Psoas muscle (tissue), 8 donors: Measurements from ENCODE around the gene CCNY. TPM values are rescaled to one million over a fixed set of nuclear protein-coding genes. Genes with fewer than 3 reads are reported as not detected.
A peak's percentile ranks its signal among the peaks of the same experiment; 100 is the strongest.

Source experiments
- ATAC-seq, 4 donors: fragments of 200-7000 bp; cut with Tn5 transposase; one replicate each; pipeline ENCODE4 v1.9.1; 2020; ENCODE audit warnings: moderate library complexity in 3 of 4, mild to moderate bottlenecking in 2 of 4
- DNase-seq, 2 donors: peaks; one replicate each; pipeline ENCODE4 v3.0.0-alpha.2; 2020
- H3K27ac ChIP-seq: fragments of 200-600 bp; one replicate; pipeline ENCODE4 v1.8.0; 2022
- H3K27me3 ChIP-seq, 3 donors: fragments of 200-600 bp in 1 of 3; one replicate each; pipeline versions ENCODE4 v1.6.1 to v1.8.0; 2013 to 2022; ENCODE audit warnings: low read length in 2 of 3, mild to moderate bottlenecking in 2 of 3, moderate library complexity in 1 of 3; ENCODE audit not compliant: insufficient read depth in 3 of 3
- H3K36me3 ChIP-seq, 2 donors: fragments of 200-600 bp in 1 of 2; one replicate each; pipeline versions ENCODE4 v1.6.1 to v1.8.0; 2013 to 2022; ENCODE audit warnings: low read depth in 1 of 2, mild to moderate bottlenecking in 1 of 2, moderate library complexity in 1 of 2; ENCODE audit not compliant: insufficient read depth in 1 of 2
- H3K4me1 ChIP-seq: fragments of 200-600 bp; one replicate; pipeline ENCODE4 v1.8.0; 2022
- H3K4me3 ChIP-seq: fragments of 200-600 bp; one replicate; pipeline ENCODE4 v1.8.0; 2022; ENCODE audit warnings: mild to moderate bottlenecking
- H3K9me3 ChIP-seq: fragments of 200-600 bp; one replicate; pipeline ENCODE4 v1.8.0; 2022
- WGBS, 3 donors: extraction: QIAGEN DNeasy Blood & Tissue Kit; methylation state at CpG; one replicate each; pipeline versions ENCODE4 v1.1.6 to v1.1.7; 2013; 5-methylcytosine and 5-hydroxymethylcytosine counted together
- intact Hi-C, 2 donors: fragments of 100-400 bp; cut with DNase I; formaldehyde crosslinking; loops; one replicate each; pipeline versions ENCODE4 v1.11.0 to v1.14.2; 2022
- polyA plus RNA-seq, 3 donors: library from polyadenylated mRNA; stranded (reverse); fragments of 200-250 nt; gene quantifications; one replicate each; pipeline ENCODE4 v1.2.3, GENCODE V29; 2013
- total RNA-seq, 4 donors: library from RNA; stranded (reverse); fragmentation: NEBNext Ultra II Directional in 2 of 4; extraction: Animal tissue kit (Norgen Biotek cat#: 25700) in 2 of 4; gene quantifications; one replicate each; pipeline versions ENCODE4 v1.2.1 to v1.2.4, GENCODE V29; 2021 to 2023
- TF ChIP-seq, protein P1 (sequence below): fragments of 200-600 bp; IDR thresholded peaks from one replicate; pipeline ENCODE4 v1.8.0; 2022; ENCODE audit warnings: antibody characterized with exemption
- donor health status: healthy with polysubstance abuse.
- donor health status: DM: no; HTN: no; CAD: no; lungs with moderate emphysema.
- donor health status: Bipolar disorder and iron deficiency.
- donor health status: healthy.
- donor health status: DM: yes; HTN: yes; CAD: no.
- donor health status: DM: no; HTN: no; CAD: no.
- donor health status: DM: no; HTN: no; CAD: no.
- donor health status: DM: yes; HTN: yes; CAD: no.

CCNY gene
- total and polyA plus RNA-seq, 7 donors, result 21.2 to 55.8 (median 47.0) TPM

DNA sequence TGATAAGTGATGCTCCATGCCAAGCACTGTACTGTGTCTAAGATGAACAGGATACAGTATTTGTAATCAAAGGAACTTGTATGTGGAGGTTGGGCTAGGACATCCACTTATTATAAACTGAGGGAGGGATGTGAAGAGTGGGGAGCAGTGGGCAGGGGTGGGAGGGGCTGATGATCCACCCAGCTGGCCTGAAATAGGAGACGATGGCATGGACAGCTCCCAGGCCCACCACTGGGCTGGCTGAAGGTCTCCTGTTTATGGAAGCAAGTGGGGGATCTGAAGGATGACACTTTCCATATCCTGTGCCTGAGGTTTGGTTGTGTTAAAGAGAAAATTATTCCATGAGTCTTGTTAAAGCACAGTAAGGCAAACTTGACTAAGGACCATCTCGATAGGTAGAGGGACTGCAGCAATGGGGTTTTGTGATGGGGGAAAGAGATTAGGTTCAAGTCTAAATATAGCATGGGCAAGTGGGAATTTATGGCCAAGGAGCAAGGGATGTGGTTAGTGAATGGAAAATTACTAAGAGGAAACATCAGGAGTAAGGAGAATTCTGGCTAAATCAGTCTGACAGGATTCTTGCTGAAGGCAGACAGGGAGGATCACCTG is 124.6 kb downstream of the CCNY start:
- intact Hi-C loops, result no loop called here
- no peak overlapping the region for H3K4me3 ChIP-seq
- WGBS, 3 donors, result 17 to 60% (median 55%) methylated on average over 2 of the region's 2 CpGs
- no peak for DNase-seq
- peaks cover 76% of the 10 kb centered on the region for H3K4me1 ChIP-seq
- H3K9me3 ChIP-seq, result no peaks in the 10 kb centered on the region
- no peaks in the 10 kb centered on the region for H3K36me3 ChIP-seq
- peak overlapping the region; percentile 17 for H3K27ac ChIP-seq
- TF ChIP-seq, protein P1, sequence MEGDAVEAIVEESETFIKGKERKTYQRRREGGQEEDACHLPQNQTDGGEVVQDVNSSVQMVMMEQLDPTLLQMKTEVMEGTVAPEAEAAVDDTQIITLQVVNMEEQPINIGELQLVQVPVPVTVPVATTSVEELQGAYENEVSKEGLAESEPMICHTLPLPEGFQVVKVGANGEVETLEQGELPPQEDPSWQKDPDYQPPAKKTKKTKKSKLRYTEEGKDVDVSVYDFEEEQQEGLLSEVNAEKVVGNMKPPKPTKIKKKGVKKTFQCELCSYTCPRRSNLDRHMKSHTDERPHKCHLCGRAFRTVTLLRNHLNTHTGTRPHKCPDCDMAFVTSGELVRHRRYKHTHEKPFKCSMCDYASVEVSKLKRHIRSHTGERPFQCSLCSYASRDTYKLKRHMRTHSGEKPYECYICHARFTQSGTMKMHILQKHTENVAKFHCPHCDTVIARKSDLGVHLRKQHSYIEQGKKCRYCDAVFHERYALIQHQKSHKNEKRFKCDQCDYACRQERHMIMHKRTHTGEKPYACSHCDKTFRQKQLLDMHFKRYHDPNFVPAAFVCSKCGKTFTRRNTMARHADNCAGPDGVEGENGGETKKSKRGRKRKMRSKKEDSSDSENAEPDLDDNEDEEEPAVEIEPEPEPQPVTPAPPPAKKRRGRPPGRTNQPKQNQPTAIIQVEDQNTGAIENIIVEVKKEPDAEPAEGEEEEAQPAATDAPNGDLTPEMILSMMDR, result no peak
- ATAC-seq, result peak in 1 of 4 donors; percentile 31
- H3K27me3 ChIP-seq, result no peaks in the 10 kb centered on the region

DNA sequence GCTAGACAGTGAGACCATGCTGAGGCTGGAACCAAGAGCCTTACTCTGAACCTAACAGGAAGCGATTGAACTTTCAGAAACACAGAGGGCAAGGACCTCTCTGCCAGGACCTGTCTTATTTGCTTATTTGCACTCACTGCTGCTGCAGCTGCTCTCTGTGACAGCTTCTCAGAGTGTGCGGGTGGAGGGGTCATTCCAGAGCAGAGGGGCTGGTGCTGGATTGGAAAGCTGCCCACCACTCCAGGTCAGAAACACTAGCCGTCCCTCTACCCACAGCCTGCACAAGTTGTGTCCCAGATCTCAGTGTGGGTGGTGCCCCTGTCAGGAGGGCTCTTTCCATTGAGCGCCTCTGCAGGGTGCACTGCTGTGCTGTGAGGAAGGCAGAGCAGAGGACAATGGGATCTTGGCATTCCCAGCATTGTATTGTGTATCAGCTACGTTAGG is 126.2 kb downstream of the CCNY start:
- intact Hi-C loops, result no loop called here
- Histone ChIP-seq H3K9me3 (no peaks in the 10 kb centered on the region), H3K27me3 (no peaks in the 10 kb centered on the region), H3K27ac (peak overlapping the region; percentile 27), H3K4me3 (no peak overlapping the region), H3K4me1 (peaks cover 79% of the 10 kb centered on the region), H3K36me3 (no peaks in the 10 kb centered on the region)
- TF ChIP-seq, protein P1, result no peak
- DNase-seq (no peak), ATAC-seq (peak; percentile 50 to 62 (median 53))
- WGBS, 3 donors, result 25 to 59% (median 26%) methylated on average over 5 of the region's 5 CpGs

DNA sequence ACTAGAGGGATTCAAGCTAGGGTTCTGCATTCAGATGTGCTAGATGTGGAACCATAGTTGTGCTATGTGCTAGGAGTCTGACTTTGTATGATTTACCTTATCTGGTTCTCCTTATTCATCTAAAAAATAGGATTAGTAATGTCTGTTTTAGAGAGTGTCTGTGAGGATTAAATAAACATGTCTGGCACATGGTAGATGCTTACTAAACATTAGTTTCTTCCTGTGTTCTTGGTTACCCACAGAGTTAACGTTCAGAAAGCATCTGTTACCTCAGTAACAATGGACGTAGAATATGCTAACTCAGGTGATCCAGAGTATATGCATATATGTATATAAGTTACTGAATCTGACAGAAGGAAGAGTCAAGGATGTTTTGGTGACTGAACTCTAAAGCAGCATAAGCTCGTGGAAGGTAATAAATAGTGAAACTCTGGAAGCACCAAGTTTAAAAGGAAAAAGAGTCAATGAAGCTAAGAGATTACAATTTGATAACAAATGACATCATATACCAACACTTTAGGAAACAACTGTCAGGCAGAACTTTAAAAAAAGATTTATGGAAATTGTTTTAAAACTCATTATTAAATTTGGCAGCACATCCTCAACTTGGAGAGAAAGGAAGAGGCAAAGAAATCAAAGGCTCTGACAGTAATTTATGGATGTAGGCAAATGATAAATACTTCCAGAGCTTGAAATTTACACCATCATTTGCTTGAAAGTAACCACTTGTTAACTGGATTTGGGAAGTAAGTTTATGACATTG is 127.0 kb downstream of the CCNY start:
- TF ChIP-seq, protein P1, result no peak
- ATAC-seq (no peak), DNase-seq (no peak)
- Histone ChIP-seq H3K4me3 (no peak overlapping the region), H3K9me3 (no peaks in the 10 kb centered on the region), H3K27ac (peak overlapping the region; percentile 27), H3K4me1 (peaks cover 82% of the 10 kb centered on the region), H3K27me3 (no peaks in the 10 kb centered on the region), H3K36me3 (no peaks in the 10 kb centered on the region)
- 44 to 71% (median 53%) methylated on average over 3 of the region's 3 CpGs for WGBS, 3 donors
- intact Hi-C loops, result no loop called here

DNA sequence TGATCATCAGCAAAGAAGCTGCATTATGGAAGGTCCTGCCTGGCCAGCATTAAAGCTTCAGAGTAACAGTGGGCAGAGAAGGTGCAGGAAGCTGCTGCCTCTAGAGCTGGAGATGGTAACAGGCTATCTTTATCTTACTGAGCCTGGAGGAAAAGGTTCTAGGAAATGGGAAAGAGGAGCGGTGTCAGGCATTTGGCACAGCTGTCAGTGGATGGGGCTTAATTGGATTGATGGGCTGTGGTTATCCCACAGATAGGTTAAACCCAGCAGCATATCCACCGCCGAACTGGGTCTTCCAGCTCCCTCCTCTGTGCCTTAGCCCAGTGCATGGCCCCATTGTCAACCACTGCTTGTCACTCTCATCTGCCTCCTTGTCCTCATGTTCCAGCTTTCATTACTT is 127.6 kb downstream of the CCNY start:
- Histone ChIP-seq H3K9me3 (no peaks in the 10 kb centered on the region), H3K4me3 (no peak overlapping the region), H3K27ac (peak overlapping the region; percentile 18), H3K27me3 (no peaks in the 10 kb centered on the region), H3K4me1 (peaks cover 81% of the 10 kb centered on the region), H3K36me3 (no peaks in the 10 kb centered on the region)
- TF ChIP-seq, protein P1, result no peak
- WGBS, 3 donors, result 39 to 51% (median 45%) methylated on average over 3 of the region's 3 CpGs
- ATAC-seq (peak in 3 of 4 donors; percentile 39 to 43 (median 41)), DNase-seq (no peak)
- intact Hi-C loops, result no loop called here
